ENCODE data around the gene SBF2.

DNA sequence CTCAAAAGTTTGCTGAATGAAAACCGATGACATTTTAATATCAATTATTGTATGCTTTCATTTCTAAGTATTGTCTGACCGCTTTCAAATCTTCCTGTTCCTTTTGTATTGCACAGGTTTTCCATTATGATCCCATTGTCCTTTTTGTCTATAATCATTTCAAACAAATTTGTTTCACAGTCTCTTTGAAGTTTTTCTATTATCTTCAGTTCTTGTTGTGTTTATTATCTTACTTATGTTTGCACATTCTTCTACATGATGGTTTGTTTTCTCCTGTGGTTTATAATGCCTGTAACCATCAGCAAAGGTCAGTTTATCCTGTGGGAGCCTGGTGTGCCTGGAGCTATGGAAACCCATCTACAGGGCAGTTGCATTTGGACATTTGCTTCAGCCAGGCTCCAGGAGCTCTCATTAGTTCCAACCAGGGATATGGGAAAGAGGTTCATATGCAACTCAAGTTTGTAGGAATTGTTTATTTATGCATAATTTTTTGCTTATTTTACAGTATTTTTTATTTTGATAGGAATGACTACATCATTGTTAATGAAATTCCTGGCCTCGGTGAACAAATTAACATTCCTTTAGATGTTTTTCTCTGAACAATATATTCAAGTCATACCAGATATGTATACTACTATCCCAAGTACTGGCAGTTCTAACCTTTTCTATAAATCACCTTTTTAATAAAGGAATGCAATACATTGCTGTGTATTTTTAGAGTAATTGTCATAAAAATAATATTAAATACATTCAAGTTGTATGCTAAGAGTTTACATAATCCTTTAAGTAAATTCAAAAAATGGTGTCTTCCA is 179.2 kb downstream of the SBF2 start:
- TF ChIP-seq, protein P1, sequence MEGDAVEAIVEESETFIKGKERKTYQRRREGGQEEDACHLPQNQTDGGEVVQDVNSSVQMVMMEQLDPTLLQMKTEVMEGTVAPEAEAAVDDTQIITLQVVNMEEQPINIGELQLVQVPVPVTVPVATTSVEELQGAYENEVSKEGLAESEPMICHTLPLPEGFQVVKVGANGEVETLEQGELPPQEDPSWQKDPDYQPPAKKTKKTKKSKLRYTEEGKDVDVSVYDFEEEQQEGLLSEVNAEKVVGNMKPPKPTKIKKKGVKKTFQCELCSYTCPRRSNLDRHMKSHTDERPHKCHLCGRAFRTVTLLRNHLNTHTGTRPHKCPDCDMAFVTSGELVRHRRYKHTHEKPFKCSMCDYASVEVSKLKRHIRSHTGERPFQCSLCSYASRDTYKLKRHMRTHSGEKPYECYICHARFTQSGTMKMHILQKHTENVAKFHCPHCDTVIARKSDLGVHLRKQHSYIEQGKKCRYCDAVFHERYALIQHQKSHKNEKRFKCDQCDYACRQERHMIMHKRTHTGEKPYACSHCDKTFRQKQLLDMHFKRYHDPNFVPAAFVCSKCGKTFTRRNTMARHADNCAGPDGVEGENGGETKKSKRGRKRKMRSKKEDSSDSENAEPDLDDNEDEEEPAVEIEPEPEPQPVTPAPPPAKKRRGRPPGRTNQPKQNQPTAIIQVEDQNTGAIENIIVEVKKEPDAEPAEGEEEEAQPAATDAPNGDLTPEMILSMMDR (IDR thresholded peaks at IDR 0.05; ENCODE audit: insufficient read depth, low read length, poor library complexity, severe bottlenecking), result no peak
- TF ChIP-seq EZH2phosphoT487 (conservative IDR thresholded peaks at IDR 0.05; ENCODE audit: low read length), result no peak

Measured in SU-DHL-6 (cell line).